Mammary epithelial cell (primary cell): ENCODE measurements around the gene NPPB.

ENCODE experiments used
- CTCF ChIP-seq, 2 donors: IDR thresholded peaks in 1 of 2; conservative IDR thresholded peaks in 1 of 2; 2 replicates each; pipeline ENCODE4 v1.5.1; 2011 to 2012; ENCODE audit warnings: inconsistent platforms in 2 of 2, low read length in 2 of 2, mild to moderate bottlenecking in 2 of 2, control low read depth in 1 of 2, low read depth in 1 of 2; ENCODE audit not compliant: insufficient read depth in 1 of 2; ENCODE audit errors: extremely low read depth in 1 of 2
- EZH2 ChIP-seq: IDR thresholded peaks from 2 replicates; pipeline ENCODE4 v1.6.1; 2012; ENCODE audit warnings: low read length, inconsistent platforms, borderline replicate concordance

GRCh38 chr1:11908095-11908675 lies 49.4 kb upstream of the NPPB start:
- TF ChIP-seq CTCF (conservative IDR thresholded peaks at IDR 0.05 in 1 of 2, IDR thresholded peaks at IDR 0.05 in 1 of 2; ENCODE audit: extremely low read depth in 1 of 2, insufficient read depth in 1 of 2, low read depth in 1 of 2, low read length in 2 of 2) (no peak), EZH2 (no peak)
